Activated T-cell treated with anti-CD3 and anti-CD28 coated beads for 4 hours (primary cell): ENCODE results near the gene ARHGAP24.

Experiments used
- DNase-seq: peaks from one replicate; pipeline ENCODE4 v3.0.0-alpha.2; 2020

ARHGAP24 gene

GRCh38 chr4:85520765-85521749, 46.1 kb downstream of the ARHGAP24 start:
- no peak for DNase-seq

- no peak for DNase-seq
These were observed 47.3 kb downstream of the ARHGAP24 start for GRCh38 chr4:85522277-85522676.

- DNase-seq: no peak
These were observed 47.9 kb downstream of the ARHGAP24 start for GRCh38 chr4:85522836-85523235.

GRCh38 chr4:85527815-85528214, 52.9 kb downstream of the ARHGAP24 start:
- DNase-seq: no peak

GRCh38 chr4:85531560-85532341, 56.8 kb downstream of the ARHGAP24 start:
- no peak for DNase-seq

GRCh38 chr4:85534120-85534519, 59.2 kb downstream of the ARHGAP24 start:
- DNase-seq: no peak

- no peak for DNase-seq
These were observed 68.9 kb downstream of the ARHGAP24 start for GRCh38 chr4:85543832-85544231.

- DNase-seq: no peak
These were observed 69.8 kb downstream of the ARHGAP24 start for GRCh38 chr4:85544751-85545150.

GRCh38 chr4:85548116-85548515, 73.2 kb downstream of the ARHGAP24 start:
- DNase-seq: no peak

- DNase-seq: no peak
These were observed 73.9 kb downstream of the ARHGAP24 start for GRCh38 chr4:85548841-85549240.

- DNase-seq: no peak
These were observed 80.3 kb downstream of the ARHGAP24 start for GRCh38 chr4:85555206-85555605.

GRCh38 chr4:85556283-85556682, 81.3 kb downstream of the ARHGAP24 start:
- DNase-seq: no peak

GRCh38 chr4:85557016-85557901, 82.3 kb downstream of the ARHGAP24 start:
- no peak for DNase-seq

- no peak for DNase-seq
These were observed 91.0 kb downstream of the ARHGAP24 start for GRCh38 chr4:85565761-85566480.

GRCh38 chr4:85569730-85570299, 94.9 kb downstream of the ARHGAP24 start:
- DNase-seq: no peak

- no peak for DNase-seq
These were observed 95.4 kb downstream of the ARHGAP24 start for GRCh38 chr4:85570388-85570787.

- DNase-seq: no peak
These were observed 96.1 kb downstream of the ARHGAP24 start for GRCh38 chr4:85571008-85571407.

GRCh38 chr4:85573270-85573669, 98.3 kb downstream of the ARHGAP24 start:
- no peak for DNase-seq

- DNase-seq: no peak
These were observed 102.4 kb downstream of the ARHGAP24 start for GRCh38 chr4:85577307-85577706.

- DNase-seq: no peak
These were observed 105.0 kb downstream of the ARHGAP24 start for GRCh38 chr4:85579942-85580341.

- DNase-seq: no peak
These were observed 105.5 kb downstream of the ARHGAP24 start for GRCh38 chr4:85580489-85580888.

GRCh38 chr4:85587952-85588351, 113.0 kb downstream of the ARHGAP24 start:
- no peak for DNase-seq
